Stimulated activated CD4-positive, alpha-beta T cell treated with anti-CD3 and anti-CD28 coated beads, Interleukin-15, amount 100 ng/mL, for 48 hours (primary cell): Measurements from ENCODE around the gene EPG5.
"Not testable (repeated sequence)": the region's sequence is repeated elsewhere in the genome, so short reads cannot be mapped to it uniquely, and the experiment has no call there.

ENCODE experiments used
- DNase-seq, 2 donors: peaks; one replicate each; pipeline ENCODE4 v3.0.0-alpha.2; 2020; ENCODE audit warnings: low read depth in 2 of 2

EPG5 gene

DNA sequence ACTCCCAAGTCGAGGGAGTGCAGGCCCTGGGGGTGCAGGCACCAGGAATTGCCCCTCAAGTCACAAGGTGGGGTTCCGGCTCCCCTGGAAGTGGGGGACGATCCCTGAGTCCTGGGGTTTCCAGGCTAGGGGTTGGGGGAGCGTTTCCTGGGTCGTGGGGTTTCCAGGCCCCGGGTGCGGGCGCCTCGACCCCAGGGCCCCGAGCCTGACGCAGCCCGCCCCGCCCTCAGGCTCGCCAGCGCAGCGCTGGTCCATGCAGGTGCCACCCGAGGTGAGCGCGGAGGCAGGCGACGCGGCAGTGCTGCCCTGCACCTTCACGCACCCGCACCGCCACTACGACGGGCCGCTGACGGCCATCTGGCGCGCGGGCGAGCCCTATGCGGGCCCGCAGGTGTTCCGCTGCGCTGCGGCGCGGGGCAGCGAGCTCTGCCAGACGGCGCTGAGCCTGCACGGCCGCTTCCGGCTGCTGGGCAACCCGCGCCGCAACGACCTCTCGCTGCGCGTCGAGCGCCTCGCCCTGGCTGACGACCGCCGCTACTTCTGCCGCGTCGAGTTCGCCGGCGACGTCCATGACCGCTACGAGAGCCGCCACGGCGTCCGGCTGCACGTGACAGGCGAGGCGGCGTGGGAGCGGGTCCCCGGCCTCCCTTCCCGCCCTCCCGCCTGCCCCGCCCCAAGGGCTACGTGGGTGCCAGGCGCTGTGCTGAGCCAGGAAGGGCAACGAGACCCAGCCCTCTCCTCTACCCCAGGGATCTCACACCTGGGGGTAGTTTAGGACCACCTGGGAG lies 129.7 kb downstream of the EPG5 start:
- DNase-seq = peak; percentile 34 to 39

GRCh38 chr18:45836242-45837205 lies 130.6 kb downstream of the EPG5 start:
- no peak for DNase-seq

- no peak for DNase-seq
Measured at GRCh38 chr18:45835057-45835636, 132.0 kb downstream of the EPG5 start.

DNA sequence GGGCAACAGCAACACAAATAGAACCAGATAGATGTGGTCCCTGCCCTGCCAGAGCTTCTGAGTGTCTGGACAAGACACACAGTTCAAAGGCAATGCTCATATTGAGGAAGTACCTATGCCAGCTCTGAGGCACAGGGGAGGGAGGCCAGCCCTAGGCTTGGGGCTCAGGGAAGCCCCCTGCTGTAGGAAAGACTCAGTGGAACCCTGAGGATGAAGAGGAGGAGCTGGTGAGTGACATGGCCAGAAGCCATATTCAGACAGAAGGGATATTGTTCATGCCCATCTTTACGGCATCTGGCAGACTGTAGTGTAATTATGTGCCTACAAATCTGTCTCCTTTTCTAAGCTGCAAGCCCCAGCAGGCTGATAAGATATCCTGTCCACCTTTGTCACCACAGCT lies 132.8 kb downstream of the EPG5 start:
- DNase-seq = no peak

DNA sequence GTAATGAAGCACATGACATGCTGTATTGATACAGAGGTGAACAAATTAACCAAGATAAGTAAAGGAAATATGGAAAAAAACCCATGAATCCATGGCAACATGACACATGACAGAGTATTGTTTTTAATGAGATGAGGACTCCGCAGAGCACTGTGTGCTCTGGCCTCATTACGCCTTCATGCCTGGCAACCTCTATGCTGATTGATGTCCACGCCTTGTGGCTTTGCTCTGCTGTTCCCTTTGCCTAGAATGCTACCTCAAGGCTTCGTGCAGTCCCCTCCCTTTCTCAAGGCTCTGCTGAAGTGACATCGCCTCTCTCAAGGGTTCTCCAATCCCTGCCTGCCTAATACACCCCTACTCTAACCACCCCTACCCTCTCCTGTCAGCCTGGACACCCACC lies 133.3 kb downstream of the EPG5 start:
- DNase-seq = no peak

DNA sequence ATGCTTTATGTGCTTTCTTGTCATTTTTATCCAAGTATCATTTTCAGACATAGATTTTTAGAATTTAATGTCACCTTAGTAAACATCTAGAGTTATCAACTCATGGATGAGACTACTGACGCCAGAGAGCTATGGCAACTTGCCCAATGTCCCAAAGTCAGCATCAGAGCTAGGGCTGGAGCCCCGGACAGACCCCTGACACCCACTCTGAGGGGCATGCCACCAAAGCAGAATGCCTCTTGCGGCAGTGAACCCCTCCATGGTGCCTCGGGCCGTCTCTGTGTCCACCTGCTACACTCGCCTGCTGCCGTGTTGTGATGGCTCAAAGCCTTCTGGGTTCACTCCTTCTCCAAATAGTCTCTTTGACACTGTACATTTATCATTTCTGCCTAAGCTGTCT lies 136.2 kb downstream of the EPG5 start:
- no peak for DNase-seq

DNA sequence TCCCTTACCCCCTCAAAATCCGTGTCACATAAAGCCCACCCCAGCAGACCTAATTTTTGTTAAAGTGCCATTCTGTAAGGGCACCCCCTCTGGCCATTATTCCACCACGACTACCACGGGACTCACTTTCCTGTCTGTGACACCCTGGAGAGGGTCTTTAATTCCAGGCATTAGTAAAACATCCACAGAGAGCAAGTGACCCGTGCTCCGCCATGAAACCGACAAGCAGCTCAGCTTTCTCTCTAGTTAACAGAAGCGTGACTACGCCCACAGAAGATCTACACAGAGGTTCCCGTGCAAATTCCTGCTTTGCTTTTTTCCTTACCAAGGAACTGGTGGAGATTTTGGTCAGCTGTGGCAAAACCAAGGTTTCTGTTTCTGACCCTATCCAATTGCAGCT lies 137.3 kb downstream of the EPG5 start:
- DNase-seq = no peak

GRCh38 chr18:45828917-45829811 lies 138.0 kb downstream of the EPG5 start:
- DNase-seq = no peak

DNA sequence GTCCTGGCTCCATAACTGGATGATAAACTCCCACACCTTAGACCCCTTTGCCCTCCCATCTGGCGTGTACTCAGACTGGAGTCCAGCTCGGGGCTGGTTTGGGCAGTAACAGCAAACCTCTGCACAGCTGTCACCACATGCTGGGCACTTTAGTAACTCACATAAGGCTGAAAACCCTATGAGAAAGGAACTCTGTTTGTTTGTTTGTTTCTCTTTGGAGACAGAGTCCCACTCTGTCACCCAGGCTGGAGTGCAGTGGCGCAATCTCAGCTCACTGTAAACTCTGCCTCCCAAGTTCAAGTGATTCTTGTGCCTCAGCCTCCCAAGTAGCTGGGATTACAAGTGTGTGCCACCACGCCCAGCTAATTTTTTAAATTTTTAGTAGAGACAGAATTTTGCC lies 140.4 kb downstream of the EPG5 start:
- not testable (repeated sequence) for DNase-seq

DNA sequence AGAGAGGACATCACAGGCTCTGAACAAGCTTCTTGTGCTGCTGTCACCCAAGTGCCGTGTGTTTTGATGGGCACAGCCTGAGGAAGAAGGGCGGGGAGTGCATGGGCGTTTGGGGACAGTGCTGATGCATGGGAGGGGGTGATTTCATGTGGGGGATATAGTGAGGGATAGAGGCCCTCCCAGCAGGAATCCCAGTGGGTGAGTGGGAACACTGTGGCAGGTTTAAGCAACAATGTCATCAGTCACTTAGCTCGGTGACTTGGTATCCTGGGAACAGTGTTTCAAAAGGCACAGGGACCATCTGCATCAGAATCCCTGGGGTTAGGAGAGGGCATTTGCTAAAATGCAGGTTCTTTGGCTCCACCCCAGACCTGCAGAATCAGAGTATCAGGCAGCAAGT lies 141.0 kb downstream of the EPG5 start:
- no peak for DNase-seq

- no peak for DNase-seq
Measured at GRCh38 chr18:45825258-45826044, 141.7 kb downstream of the EPG5 start, which contains the start of gene SIGLEC15. TSS of gene SIGLEC15 (plus strand) at chr18:45825675. CDS start at chr18:45825729, 54 bp downstream.

DNA sequence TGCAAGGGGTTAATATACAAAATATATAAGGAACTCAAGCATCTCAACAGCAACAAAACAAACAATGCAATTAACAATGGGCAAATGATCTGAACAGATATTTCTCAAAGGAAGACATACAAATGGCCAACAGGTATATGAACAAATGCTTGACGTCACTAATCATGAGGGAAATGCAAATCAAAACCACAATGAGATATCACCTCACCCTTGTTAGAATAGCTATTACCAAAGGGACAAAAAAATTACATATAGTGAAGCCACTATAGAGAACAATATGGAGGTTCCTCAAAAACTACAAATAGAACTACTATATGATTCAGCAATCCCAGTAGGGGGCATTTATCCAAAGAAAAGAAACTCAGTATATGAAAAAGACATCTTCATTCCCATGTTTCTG lies 145.4 kb downstream of the EPG5 start:
- no peak for DNase-seq

DNA sequence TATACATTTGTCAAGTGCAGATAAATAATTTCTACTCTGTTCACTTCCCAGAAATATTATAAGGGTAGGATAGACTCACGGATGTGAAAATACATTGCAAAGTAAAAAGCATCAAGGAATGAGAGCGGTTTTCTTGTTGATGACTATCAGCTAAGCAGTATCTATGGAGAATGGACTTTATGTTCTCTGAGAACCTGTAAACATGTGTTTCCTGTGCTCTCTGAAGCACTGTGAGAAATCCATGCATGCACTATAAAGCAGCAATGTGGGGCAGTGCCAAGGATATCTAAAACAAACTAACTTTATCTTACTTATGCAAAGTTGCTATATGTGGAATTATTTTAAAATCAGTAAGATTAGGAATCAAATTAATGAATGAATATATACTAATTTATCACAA lies 146.1 kb downstream of the EPG5 start:
- DNase-seq = no peak

DNA sequence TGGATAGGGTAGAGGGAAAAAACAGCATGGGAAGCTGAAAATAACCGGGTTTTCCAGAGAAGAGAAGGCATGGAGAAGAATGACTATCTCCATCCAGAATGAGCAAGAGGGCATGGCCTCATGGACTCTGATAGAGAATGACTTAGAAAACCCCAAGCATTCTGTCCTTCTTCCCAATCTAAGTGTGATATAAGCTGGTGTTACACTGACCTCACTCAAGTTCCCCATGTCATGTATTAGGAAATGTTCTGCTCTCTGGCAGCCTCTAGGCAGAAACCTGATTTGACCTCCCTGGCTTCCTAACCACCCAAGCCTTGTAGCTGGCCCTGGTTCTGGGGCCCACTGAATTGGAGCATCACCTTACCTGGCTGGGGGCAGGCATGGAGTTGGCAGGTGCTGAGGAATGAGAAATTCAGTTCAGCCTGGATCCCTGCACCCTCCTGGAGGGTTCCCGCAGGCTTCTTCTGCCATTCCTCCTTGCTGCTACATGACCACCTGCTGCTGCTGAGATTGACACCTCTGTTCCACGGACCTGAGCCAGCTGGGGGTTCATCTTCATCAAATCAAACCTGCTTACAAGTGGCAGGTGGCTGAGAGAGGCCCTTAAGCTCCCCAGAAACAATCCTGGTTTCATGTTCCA lies 146.9 kb downstream of the EPG5 start:
- no peak for DNase-seq

DNA sequence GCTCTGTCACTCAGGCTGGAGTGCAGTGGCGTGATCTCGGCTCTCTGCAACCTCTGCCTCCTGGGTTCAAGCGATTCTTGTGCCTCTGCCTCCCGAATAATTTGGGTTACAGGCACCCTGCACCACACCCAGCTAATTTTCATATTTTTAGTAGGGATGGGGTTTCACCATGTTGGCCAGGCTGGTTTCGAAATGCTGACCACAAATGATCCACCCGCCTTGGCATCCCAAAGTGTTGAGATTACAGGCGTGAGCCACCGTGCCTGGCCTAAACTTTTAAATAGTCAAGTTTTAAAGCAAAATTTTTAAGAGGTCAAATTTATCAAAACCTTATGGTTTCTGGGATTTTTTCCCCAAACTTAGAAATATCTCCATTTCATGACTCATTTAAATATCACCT lies 148.4 kb downstream of the EPG5 start:
- DNase-seq = not testable (repeated sequence)

- no peak for DNase-seq
Measured at GRCh38 chr18:45817543-45817942, 149.6 kb downstream of the EPG5 start.

DNA sequence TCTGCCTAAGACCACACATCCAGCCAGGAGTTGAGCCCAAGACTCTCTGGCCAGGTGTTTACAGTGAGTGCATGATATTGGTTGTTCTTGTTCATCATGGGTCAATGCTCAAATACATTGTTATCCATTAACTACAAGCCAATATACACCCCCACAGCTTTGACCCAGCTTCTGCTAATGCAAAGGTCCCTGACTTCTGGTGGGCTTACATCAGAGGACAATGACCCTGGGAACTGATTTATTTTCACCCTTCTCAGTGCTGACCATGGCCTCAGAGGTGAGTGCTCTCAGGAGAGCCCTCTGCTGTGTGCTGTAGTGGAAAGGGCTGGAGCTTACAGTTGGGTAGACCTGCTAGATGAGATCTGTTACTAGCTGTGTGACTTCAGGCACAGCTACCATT lies 152.4 kb downstream of the EPG5 start:
- not testable (repeated sequence) for DNase-seq

DNA sequence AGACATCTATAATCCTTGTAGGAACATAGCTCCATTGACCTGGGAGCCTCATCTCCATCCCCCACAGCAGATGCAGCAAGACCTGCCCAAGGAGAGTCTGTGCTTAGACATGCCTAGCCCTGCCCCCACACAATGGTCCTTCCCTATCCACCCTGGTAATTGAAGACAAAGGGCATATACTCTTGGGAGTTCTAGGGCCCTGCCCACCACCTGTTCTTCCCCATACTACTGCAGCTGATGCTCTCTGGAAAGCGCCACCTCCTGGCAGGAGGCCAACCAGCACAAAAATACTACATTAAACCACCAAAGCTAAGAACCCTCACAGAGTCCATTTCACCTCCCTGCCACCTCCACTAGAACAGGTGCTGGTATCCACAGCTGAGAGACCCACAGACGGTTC lies 160.0 kb downstream of the EPG5 start:
- not testable (repeated sequence) for DNase-seq

DNA sequence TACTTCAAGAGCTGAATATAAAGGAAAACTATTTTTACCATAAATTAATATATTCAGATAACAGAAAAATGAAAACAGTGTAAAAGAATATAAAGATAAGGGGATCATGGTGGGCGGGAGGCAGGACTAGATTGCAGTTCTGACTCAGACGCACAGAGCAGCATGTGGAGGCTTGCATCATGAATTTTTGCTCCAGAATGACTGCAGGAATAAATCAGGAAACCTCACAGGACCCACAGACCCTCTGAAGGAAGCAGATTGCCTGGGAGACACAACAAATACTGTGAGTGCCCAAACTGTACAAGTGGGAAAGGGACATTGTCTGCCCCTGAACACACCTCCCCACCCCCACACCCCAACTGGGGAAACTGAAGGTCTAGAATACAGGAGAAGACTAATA lies 160.9 kb downstream of the EPG5 start:
- no peak for DNase-seq

- no peak for DNase-seq
Measured at GRCh38 chr18:45805551-45805950, 161.6 kb downstream of the EPG5 start.
